DND-41 (cell line): ENCODE data around the gene CHMP1B.
"Not testable (repeated sequence)": the region's sequence is repeated elsewhere in the genome, so short reads cannot be mapped to it uniquely, and the experiment has no call there.

Experiments used
- ATAC-seq: fragments of 200-7000 bp; cut with Tn5 transposase; 3 replicates; pipeline ENCODE4 v1.9.1; 2021; ENCODE audit warnings: low read depth; ENCODE audit not compliant: insufficient read depth
- DNase-seq: peaks from one replicate; pipeline ENCODE4 v3.0.0-alpha.2; 2020
- H2AFZ ChIP-seq: 2 replicates; pipeline ENCODE4 v1.6.0; 2012; ENCODE audit warnings: low read depth, low read length
- H3K27ac ChIP-seq: 2 replicates; pipeline ENCODE4 v1.5.1; 2012; ENCODE audit warnings: low read length, inconsistent platforms
- H3K27me3 ChIP-seq: fragments of 200-600 bp; sonication (generic); 2 replicates; pipeline ENCODE4 v1.6.0; 2012; ENCODE audit warnings: low read length, mild to moderate bottlenecking, inconsistent platforms; ENCODE audit not compliant: insufficient read depth, poor library complexity
- H3K36me3 ChIP-seq: 2 replicates; pipeline ENCODE4 v1.5.1; 2012; ENCODE audit warnings: low read length, inconsistent platforms; ENCODE audit not compliant: insufficient read depth
- H3K4me1 ChIP-seq: 2 replicates; pipeline ENCODE4 v1.5.1; 2012; ENCODE audit warnings: mild to moderate bottlenecking, low read length; ENCODE audit not compliant: insufficient read depth
- H3K4me2 ChIP-seq: 2 replicates; pipeline ENCODE4 v1.6.0; 2012; ENCODE audit warnings: mild to moderate bottlenecking, moderate library complexity, low read length, inconsistent platforms; ENCODE audit not compliant: insufficient read depth
- H3K4me3 ChIP-seq, 2 experiments: fragments of 200-600 bp in 1 of 2; shearing (Covaris generic) in 1 of 2; 2 replicates each; pipeline ENCODE4 v1.5.1; 2012 to 2016; ENCODE audit warnings: inconsistent platforms in 2 of 2, low read length in 2 of 2, mild to moderate bottlenecking in 2 of 2, low read depth in 1 of 2, moderate library complexity in 1 of 2
- H3K79me2 ChIP-seq: 2 replicates; pipeline ENCODE4 v1.6.0; 2012; ENCODE audit warnings: low read length, inconsistent platforms; ENCODE audit not compliant: insufficient read depth
- H3K9ac ChIP-seq: 2 replicates; pipeline ENCODE4 v1.6.0; 2012; ENCODE audit warnings: low read depth, mild to moderate bottlenecking, inconsistent platforms, low read length, moderate library complexity
- H3K9me3 ChIP-seq: 2 replicates; pipeline ENCODE4 v1.5.1; 2012; ENCODE audit warnings: low read length, moderate library complexity, mild to moderate bottlenecking, inconsistent platforms; ENCODE audit not compliant: insufficient read depth, severe bottlenecking
- H4K20me1 ChIP-seq: 2 replicates; pipeline ENCODE4 v1.6.0; 2012; ENCODE audit warnings: low read length; ENCODE audit not compliant: insufficient read depth
- EZH2 ChIP-seq: IDR thresholded peaks from 3 replicates; pipeline ENCODE4 v1.6.1; 2012; ENCODE audit warnings: borderline replicate concordance, low read depth, mild to moderate bottlenecking, moderate library complexity, low read length, inconsistent platforms; ENCODE audit not compliant: severe bottlenecking
- TF ChIP-seq, protein P1 (sequence below): IDR thresholded peaks from 2 replicates; pipeline ENCODE4 v1.5.1; 2012; ENCODE audit warnings: borderline replicate concordance, low read length, moderate library complexity, mild to moderate bottlenecking; ENCODE audit not compliant: poor library complexity, severe bottlenecking; ENCODE audit errors: extremely low read depth

The CHMP1B gene

DNA sequence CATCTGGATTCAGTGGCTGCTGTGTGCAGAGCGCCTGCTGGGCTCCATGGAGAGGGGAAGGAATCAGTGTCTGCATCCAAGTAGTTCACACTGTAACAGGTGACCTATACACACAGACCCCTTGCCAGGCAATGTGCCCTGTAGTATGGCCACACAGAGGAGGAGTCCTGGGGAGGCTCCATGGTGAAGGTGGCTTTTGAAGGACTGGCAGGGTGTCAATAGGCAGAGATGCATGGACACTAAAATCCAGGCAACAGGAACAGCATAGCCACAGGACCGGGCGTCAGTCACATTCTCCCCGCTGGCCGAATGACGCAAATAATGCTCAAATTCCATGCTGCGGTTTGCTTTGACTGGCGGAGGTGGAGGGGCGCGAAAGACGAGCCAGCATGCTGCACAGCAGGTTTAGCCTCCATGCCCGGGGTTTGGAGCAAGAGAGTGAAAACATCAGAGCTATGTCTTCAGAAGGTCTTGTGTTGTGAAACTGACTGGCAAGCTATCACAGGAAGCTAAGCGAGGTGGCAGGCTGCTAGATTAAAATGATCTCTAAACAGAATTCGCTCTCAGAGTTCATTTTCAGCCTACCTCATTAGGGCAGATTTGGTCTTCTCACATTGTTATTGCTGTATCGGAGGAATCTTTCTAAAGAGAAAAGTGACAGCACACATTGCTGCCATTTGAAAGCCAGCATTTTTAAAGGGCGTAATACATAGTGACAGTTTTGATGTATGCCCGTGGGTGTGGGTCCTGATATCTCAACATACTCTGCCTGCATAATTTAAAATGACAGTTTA, 1.2 kb upstream of the CHMP1B start:
- TF ChIP-seq, protein P1, sequence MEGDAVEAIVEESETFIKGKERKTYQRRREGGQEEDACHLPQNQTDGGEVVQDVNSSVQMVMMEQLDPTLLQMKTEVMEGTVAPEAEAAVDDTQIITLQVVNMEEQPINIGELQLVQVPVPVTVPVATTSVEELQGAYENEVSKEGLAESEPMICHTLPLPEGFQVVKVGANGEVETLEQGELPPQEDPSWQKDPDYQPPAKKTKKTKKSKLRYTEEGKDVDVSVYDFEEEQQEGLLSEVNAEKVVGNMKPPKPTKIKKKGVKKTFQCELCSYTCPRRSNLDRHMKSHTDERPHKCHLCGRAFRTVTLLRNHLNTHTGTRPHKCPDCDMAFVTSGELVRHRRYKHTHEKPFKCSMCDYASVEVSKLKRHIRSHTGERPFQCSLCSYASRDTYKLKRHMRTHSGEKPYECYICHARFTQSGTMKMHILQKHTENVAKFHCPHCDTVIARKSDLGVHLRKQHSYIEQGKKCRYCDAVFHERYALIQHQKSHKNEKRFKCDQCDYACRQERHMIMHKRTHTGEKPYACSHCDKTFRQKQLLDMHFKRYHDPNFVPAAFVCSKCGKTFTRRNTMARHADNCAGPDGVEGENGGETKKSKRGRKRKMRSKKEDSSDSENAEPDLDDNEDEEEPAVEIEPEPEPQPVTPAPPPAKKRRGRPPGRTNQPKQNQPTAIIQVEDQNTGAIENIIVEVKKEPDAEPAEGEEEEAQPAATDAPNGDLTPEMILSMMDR: no peak
- no peak for TF ChIP-seq EZH2
- DNase-seq (peak; percentile 47), ATAC-seq (peak; percentile 20; the same call in 1 of the 3 replicates)
- Histone ChIP-seq H3K27ac (peak overlapping the region; percentile 79; the same call in 1 of the 2 replicates), H3K4me1 (peaks cover 30% of the 10 kb centered on the region), H3K36me3 (no peaks in the 10 kb centered on the region; the same call in 1 of the 2 replicates), H3K4me2 (peak overlapping the region; percentile 61), H3K27me3 (no peaks in the 10 kb centered on the region), H3K79me2 (peaks cover 25% of the 10 kb centered on the region), H4K20me1 (peaks cover 13% of the 10 kb centered on the region), H3K9ac (peak overlapping the region; percentile 73), H2AFZ (peak overlapping the region; percentile 89), H3K4me3 (peak overlapping the region; percentile 48 to 62), H3K9me3 (no peaks in the 10 kb centered on the region)

- DNase-seq: no peak
- H2AFZ ChIP-seq: peak overlapping the region; percentile 89
- ATAC-seq: peak; percentile 27
- peaks cover 13% of the 10 kb centered on the region for H4K20me1 ChIP-seq
- H3K9me3 ChIP-seq: no peaks in the 10 kb centered on the region
- H3K79me2 ChIP-seq: peaks cover 25% of the 10 kb centered on the region
- H3K9ac ChIP-seq: peak overlapping the region; percentile 73
- no peaks in the 10 kb centered on the region for H3K27me3 ChIP-seq
- peak overlapping the region; percentile 61 for H3K4me2 ChIP-seq
- TF ChIP-seq EZH2: no peak
- TF ChIP-seq, protein P1: no peak
- peak overlapping the region; percentile 48 to 62 for H3K4me3 ChIP-seq
- peaks cover 30% of the 10 kb centered on the region for H3K4me1 ChIP-seq
- H3K27ac ChIP-seq: peak overlapping the region; percentile 79
- H3K36me3 ChIP-seq: no peaks in the 10 kb centered on the region; the same call in 1 of the 2 replicates
Measured at GRCh38 chr18:11850821-11851145, 430 bp upstream of the CHMP1B start.

DNA sequence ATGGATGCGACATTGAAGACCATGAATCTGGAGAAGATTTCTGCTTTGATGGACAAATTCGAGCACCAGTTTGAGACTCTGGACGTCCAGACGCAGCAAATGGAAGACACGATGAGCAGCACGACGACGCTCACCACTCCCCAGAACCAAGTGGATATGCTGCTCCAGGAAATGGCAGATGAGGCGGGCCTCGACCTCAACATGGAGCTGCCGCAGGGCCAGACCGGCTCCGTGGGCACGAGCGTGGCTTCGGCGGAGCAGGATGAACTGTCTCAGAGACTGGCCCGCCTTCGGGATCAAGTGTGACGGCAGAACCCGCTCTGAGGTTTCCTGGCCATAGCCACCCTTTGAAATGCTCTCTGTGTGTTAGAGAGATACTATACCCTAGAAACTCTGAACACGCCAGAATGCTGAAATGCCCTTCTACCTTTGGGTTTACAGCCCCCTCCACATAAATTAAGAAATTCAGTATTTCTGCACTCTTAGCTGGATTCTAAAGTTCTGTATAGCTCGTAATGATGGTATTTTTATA, 659 bp downstream of the CHMP1B start:
- peaks cover 13% of the 10 kb centered on the region for H4K20me1 ChIP-seq
- H3K27me3 ChIP-seq: no peaks in the 10 kb centered on the region
- peak overlapping the region; percentile 61 for H3K4me2 ChIP-seq
- DNase-seq (peak; percentile 55), ATAC-seq (peak; percentile 59)
- H3K9ac ChIP-seq: peak overlapping the region; percentile 73
- peak overlapping the region; percentile 63 for H2AFZ ChIP-seq
- H3K36me3 ChIP-seq: no peaks in the 10 kb centered on the region; the same call in 1 of the 2 replicates
- H3K79me2 ChIP-seq: peaks cover 25% of the 10 kb centered on the region
- peak overlapping the region; percentile 90 for H3K27ac ChIP-seq
- peak overlapping the region; percentile 62 to 77 for H3K4me3 ChIP-seq
- no peaks in the 10 kb centered on the region for H3K9me3 ChIP-seq
- H3K4me1 ChIP-seq: peaks cover 30% of the 10 kb centered on the region
- TF ChIP-seq, protein P1: no peak
- TF ChIP-seq EZH2: no peak

DNA sequence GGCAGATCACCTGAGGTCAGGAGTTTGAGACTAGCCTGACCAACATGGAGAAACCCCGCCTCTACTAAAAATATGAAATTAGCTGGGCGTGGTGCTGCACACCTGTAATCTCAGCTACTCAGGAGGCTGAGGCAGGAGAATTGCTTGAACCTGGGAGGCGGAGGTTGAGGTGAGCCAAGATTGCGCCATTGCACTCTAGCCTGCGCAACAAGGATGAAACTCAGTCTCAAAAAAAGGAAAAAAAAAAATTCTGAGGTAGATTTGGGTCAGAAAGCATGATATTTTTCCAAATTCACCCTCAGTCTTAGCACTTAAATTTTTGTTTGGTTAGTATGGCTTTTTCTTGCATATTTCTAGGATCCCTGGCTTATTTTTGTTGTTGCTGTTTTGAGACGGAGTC, 3.3 kb downstream of the CHMP1B start:
- not testable (repeated sequence) for H3K27ac ChIP-seq, H3K36me3 ChIP-seq, H2AFZ ChIP-seq, H3K4me3 ChIP-seq, DNase-seq, ATAC-seq, H3K9ac ChIP-seq, H3K27me3 ChIP-seq, H3K4me2 ChIP-seq, H3K9me3 ChIP-seq
- H4K20me1 ChIP-seq: peaks cover 13% of the 10 kb centered on the region
- peaks cover 25% of the 10 kb centered on the region for H3K79me2 ChIP-seq
- H3K4me1 ChIP-seq: peaks cover 30% of the 10 kb centered on the region
